ENCODE data around the gene RAET1E.

Gene RAET1E

DNA sequence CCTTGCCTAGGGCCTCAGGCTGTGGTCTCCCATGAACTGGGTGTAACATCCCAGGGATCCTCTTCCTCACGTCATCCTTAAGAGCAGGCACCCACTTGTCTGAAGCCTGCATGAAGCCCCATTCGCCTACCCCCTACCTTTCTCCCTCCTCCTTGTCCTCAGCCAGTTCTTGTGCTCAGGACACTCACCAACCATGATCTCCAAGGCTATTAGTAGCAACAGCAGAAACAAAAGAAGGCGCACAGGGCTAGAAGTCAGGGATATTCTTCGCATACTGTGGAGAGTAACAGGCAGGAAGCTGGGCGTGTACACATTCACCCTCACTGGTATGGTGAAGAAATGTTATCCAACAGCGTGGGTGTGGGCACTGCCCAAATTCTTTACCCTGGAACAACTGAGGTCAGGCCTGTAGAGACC is 7.3 kb downstream of the RAET1E start:
- no peak for DNase-seq (ENCODE audit: low read depth in 2 of 2)

GRCh38 chr6:149889326-149889725 is 8.6 kb downstream of the RAET1E start:
- DNase-seq (ENCODE audit: low read depth in 2 of 2) = no peak

DNA sequence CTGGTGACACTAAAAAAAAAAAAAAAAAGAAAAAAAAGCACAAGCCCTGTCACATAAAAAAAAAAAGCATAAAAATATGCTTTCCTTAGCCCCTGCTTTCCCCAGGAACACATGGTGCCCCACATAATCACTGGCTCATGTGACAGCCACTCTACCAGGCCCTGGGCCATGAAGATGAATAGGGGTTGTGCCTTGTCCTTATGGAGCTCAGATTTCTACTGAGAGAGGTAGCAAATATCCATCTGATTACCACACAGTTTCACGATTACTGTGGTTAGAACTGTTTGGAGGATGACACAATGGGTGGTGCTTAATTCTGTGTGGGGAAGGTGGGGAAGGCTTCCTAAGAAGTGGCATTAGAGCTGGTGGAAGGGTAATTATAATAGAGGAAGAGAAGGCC is 9.3 kb downstream of the RAET1E start:
- DNase-seq (ENCODE audit: low read depth in 2 of 2) = no peak

DNA sequence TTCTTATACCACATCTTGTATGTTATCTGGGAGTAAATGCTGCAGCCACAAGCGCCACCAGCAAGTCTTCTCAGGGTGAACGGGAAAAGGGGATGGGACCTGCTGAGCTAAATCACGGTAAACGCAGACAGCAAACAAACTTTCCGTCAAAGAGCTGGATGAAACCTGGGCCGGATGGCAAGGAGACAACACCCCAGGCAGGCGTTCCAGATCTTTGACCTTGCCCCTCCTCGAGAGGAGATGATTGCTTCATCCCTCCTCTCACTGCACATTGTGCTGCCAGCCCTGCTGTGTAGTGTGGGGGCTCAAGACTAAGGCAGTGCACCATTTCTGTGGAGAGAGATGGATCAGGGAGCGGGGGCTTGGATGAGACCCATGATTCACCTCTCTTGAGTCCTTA is 9.8 kb downstream of the RAET1E start:
- no peak for DNase-seq (ENCODE audit: low read depth in 2 of 2)

- no peak for DNase-seq (ENCODE audit: low read depth in 2 of 2)
Observed at GRCh38 chr6:149887343-149887742, 10.6 kb downstream of the RAET1E start.

DNA sequence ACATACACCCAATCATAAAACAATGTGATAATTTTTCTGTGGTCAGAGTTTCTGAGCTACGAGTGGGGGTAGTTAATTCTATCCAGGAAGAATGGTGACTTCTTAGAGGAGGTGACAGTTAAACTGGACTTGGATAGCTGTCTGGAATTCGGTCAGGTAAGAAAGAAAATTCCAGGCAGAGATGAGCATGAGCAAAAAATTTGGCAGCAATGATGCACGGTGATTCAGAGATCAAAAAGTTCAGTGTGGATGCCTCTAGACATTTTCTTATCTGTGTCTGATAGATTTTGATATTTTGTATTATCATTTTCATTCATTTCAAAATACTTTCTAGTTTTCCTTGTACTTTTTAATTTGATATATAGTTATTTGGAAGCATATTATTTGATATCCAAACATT is 12.0 kb downstream of the RAET1E start:
- no peak for DNase-seq (ENCODE audit: low read depth in 2 of 2)

DNA sequence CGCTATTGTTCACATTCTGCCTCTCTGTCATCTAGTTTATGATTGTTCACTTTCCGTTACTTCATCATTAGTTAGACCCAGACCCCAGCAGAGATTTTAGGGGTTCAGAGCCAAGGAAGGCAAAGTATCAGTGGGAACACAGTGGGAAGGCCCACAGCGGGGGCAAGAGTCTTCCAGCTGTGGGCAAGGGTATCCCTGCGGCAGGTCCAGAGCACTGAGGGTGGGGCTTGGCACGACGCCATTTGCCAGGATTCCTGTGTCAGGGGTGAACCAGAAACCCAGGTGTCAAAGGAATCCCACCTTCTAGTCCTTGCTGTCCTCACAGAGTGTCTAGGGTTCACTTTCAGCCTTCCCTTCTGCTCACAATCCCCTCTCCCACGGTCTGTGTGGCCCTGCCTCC is 13.3 kb downstream of the RAET1E start:
- DNase-seq (ENCODE audit: low read depth in 2 of 2) = no peak

GRCh38 chr6:149884215-149884614 is 13.7 kb downstream of the RAET1E start:
- DNase-seq (ENCODE audit: low read depth in 2 of 2) = no peak

DNA sequence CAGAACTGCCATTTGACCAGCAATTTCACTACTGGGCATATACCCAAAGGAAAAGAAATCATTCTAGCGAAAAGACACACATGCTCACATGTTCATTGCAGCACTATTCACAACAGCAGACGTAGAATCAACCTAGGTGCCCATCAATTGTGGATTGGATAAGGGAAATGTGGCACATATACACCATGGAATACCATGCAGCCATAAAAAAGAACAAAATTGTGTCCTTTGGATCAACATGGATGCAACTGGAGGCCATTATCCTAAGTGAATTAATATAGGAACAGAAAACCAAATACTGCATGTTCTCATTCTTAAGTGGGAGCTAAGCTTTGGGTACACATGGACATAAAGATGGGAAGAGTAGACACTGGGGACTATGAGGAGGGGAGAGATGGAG is 16.1 kb downstream of the RAET1E start:
- no peak for DNase-seq (ENCODE audit: low read depth in 2 of 2)

DNA sequence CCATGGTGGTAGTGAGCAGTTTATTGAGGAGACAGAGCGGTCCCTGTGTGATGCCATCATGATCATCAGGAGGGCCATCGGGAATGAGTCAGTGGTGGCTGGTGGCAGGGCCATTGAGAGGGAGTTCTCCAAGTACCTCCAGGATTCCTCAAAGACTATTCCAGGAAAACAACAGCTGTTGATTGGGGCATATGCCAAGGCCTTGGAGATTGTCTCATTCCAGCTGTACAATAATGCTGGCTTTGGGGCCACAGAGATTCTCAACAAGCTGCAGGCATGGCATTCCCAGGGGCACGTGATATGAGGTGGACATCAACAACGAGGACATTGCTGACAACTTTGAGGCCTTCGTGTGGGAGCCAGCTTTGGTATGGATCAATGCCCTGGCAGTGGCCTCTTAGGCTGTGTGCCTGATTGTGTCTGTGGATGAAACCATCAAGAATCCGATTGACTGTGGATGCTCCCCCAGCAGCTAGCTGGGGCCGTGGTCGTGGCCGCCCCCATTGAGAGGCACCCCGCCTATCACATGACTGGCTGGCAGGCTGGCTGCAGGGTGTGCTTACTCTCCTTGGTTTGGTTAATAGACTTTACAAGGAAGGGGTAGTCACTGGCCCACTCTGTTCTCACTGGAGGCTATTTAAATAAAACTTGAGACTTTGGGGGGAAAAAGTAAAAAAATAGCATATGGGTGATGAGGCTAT is 16.7 kb downstream of the RAET1E start:
- no peak for DNase-seq (ENCODE audit: low read depth in 2 of 2)

GRCh38 chr6:149877659-149878058 is 20.3 kb downstream of the RAET1E start:
- DNase-seq (ENCODE audit: low read depth in 2 of 2) = no peak

GRCh38 chr6:149876241-149876933 is 21.5 kb downstream of the RAET1E start:
- no peak for DNase-seq (ENCODE audit: low read depth in 2 of 2)

- no peak for DNase-seq (ENCODE audit: low read depth in 2 of 2)
Observed at GRCh38 chr6:149872233-149872632, 25.7 kb downstream of the RAET1E start.

DNA sequence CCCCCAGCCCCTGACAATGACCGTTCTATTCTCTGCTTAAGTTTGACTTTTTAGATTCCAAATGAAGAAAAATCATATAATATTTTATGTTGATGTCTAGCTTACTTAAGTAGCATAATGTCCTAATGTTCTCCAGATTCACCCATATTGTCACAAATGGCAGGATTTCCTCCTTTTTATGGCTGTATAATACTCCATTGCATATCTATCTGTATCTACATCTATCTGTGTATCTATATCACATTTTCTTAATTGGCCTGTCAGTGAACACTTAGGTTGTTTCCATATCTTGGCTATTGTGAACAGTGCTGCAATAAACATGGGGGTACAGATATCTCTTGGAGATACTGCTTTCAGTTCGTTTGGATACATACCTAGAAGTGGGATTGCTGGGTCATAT is 26.7 kb downstream of the RAET1E start:
- DNase-seq (ENCODE audit: low read depth in 2 of 2) = no peak

DNA sequence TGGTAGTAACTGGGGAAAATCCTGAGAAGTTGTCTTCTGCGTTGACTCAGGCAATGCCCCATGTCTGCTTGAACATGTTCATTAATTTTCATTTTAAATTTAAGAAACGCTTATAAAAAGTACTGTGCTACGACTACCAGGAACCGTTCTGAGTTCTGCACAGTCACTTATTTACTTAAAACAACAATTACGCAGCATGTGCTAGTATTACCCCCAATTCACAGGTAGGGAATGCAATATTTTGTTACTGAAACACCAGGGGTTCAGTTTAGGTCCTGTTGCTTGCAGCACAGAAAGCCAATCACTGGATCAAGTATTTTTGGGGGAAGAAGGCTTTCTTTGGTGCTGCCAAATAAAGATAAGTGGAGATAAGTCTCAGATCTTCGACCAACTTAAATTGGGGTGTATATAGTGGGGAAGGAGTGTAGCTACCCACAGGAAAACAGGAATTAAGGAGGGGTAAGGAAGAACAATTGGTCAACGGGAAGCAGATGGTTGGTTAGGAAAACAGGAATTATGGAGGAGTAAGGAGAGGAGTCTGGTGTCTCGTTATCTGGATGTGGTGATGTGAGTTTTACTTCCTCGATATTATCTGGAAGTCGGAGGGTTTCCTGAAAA is 28.5 kb downstream of the RAET1E start:
- DNase-seq (ENCODE audit: low read depth in 2 of 2) = no peak

- DNase-seq (ENCODE audit: low read depth in 2 of 2) = no peak
Observed at GRCh38 chr6:149867876-149868640, 29.9 kb downstream of the RAET1E start.

DNA sequence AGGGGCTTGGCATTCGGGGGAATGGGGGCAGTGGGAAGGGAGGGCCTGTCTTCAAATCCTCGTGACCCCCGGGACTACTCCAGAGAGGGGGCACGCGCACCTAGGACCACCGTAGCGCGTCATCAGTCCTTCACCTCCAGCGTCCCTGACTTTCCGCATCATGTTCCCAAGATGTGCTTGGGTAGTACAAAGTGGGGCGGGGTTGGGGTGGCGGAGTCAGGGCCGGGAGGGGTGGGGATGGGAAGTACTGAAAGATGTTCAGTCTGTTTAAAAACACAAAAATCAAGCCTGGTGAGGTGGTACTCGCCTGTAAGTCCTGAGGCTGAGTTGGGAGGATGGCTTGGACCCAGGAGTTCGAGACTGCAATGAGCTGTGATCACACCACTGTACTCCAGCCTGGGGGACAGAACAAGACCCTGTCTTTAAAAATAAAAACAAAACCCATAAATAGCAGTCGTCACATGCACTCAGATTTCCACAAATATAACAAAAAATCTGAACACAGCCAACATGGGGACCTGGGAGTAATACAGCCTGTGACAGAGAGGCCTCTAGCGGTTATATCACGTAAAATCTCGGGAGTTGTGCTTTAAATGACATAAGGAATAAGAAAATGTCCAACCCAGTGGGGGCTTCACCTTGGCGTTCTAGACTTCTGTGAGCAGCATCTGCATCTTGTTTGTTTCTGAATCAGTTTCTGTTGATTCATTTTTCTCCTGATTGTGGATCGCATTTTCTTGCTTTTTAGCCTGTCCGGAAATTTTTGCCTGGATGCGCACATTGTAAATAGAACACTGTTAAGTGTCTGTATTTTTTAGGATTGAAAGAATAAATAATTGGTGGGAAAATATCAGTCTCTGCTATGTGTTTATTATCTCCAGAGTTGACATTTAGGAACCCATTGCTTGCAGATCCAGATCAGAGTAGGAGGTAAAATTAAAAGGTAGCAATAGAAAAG is 33.1 kb downstream of the RAET1E start:
- no peak for DNase-seq (ENCODE audit: low read depth in 2 of 2)

- DNase-seq (ENCODE audit: low read depth in 2 of 2) = peak; percentile 54 to 58
Observed at GRCh38 chr6:149863698-149864577, 34.0 kb downstream of the RAET1E start, which contains the start of gene LRP11. Gene LRP11, minus strand, starts transcription at chr6:149864359. Its CDS starts 339 bp downstream, at chr6:149864020.

DNA sequence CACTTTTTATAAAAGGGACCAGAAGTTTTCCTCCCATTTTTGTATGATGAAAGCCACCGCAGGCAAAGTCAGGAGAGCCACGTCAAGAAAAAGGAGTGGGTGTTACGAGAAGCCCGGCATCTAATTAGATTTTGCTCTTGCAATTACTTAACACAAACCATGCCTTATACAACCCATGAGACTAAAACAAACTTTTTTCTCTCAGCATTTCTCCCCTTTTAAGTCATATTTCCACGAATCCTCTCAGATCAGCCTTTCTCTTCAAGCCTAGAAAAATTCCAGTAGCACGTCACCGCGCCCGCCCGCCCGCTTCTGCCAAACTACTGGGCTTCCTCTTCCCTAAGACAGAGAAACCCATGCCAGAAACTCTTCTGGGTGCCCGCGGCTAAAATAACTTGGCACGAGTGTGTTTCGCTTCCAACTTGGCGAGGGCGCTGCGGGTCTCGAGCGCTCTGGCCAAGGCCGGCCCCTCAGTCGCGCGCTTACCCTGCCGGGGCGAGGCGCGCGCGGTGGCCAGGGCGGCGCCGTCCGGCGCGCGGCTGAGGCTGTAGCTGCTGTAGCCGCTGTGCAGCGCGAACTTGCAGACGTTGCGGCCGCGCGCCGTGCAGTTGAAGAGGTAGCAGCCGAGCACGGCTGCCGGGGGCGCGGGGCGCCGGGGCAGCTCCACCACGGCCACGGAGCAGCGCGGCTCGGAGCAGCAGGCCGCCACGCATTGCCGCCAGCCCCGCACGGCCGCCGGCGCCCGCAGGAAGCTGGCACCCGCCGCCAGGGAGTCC is 34.8 kb downstream of the RAET1E start:
- DNase-seq (ENCODE audit: low read depth in 2 of 2) = no peak
